Sigmoid colon (tissue), 3 donors: ENCODE results near the gene CNPY4.

Experiments used
- POLR2A ChIP-seq, 2 donors: fragments of 450-650 bp; IDR thresholded peaks; one replicate each; pipeline ENCODE4 v1.6.1; 2016; ENCODE audit warnings: antibody characterized with exemption in 2 of 2, mild to moderate bottlenecking in 2 of 2, moderate library complexity in 2 of 2
- TF ChIP-seq, protein P1 (sequence below), 4 experiments: fragments of 450-650 bp in 3 of 4; fragments of 200-600 bp in 1 of 4; IDR thresholded peaks; one replicate each; pipeline ENCODE4 v1.5.1; 2016 to 2019; ENCODE audit warnings: antibody characterized with exemption in 4 of 4, mild to moderate bottlenecking in 3 of 4, moderate library complexity in 2 of 4

DNA sequence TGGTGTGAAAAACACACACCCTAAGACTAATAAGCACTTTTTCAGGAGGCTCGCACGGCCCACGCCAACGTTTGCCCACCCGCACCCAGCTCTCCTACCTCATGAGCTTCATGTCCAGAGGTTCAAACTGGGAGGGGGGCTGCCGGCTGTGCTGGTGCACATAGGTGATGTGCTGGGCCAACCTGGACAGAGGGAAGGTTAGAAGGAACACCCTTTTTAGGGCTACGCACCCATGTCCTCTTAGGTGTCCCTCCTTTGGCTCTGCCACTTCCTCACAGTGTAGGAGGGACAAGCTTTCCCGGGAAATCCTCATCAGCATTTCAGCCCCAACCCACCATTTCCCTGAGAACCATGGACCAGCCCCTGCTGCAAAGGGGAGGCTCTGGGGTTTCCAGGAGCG is 24.1 kb upstream of the CNPY4 start:
- no peak for TF ChIP-seq POLR2A (IDR thresholded peaks at IDR 0.05)
- TF ChIP-seq, protein P1, sequence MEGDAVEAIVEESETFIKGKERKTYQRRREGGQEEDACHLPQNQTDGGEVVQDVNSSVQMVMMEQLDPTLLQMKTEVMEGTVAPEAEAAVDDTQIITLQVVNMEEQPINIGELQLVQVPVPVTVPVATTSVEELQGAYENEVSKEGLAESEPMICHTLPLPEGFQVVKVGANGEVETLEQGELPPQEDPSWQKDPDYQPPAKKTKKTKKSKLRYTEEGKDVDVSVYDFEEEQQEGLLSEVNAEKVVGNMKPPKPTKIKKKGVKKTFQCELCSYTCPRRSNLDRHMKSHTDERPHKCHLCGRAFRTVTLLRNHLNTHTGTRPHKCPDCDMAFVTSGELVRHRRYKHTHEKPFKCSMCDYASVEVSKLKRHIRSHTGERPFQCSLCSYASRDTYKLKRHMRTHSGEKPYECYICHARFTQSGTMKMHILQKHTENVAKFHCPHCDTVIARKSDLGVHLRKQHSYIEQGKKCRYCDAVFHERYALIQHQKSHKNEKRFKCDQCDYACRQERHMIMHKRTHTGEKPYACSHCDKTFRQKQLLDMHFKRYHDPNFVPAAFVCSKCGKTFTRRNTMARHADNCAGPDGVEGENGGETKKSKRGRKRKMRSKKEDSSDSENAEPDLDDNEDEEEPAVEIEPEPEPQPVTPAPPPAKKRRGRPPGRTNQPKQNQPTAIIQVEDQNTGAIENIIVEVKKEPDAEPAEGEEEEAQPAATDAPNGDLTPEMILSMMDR (IDR thresholded peaks at IDR 0.05): no peak
